ENCODE data around the gene TMC7.

Gene TMC7

GRCh38 chr16:18983565-18984434 is at the start of gene TMC7:
Gene TMC7, plus strand, starts transcription at chr16:18983934. Its CDS starts 130 bp downstream, at chr16:18984064.
- Histone ChIP-seq H3K4me2 (ENCODE audit: low read depth, low read length) (peak within 1 kb of the TSS; percentile 52; the same call in 1 of the 2 replicates), H3K4me1 (ENCODE audit: low read length) (no peaks in the 10 kb centered on the region), H3K9me3 (replicated peaks; ENCODE audit: insufficient read depth, low read length) (no peaks in the 10 kb centered on the region), H3K9ac (ENCODE audit: low read length) (no peak within 1 kb of the TSS), H3F3A (ENCODE audit: insufficient read depth, low read length) (no peaks in the 10 kb centered on the region), H3K36me3 (replicated peaks; ENCODE audit: insufficient read depth, low read length) (no peaks in the 10 kb centered on the region), H3K27ac (ENCODE audit: low read length) (no peak within 1 kb of the TSS), H2AFZ (ENCODE audit: low read length) (no peak within 1 kb of the TSS; the same call in 1 of the 2 replicates), H3K4me3 (ENCODE audit: low read length) (no peak within 1 kb of the TSS), H4K20me1 (ENCODE audit: insufficient read depth, low read length) (no peaks in the 10 kb centered on the region), H3K9me2 (replicated peaks; ENCODE audit: insufficient read depth, low read length) (no peaks in the 10 kb centered on the region), H3K79me2 (ENCODE audit: low read length) (no peaks in the 10 kb centered on the region), H3K27me3 (replicated peaks; ENCODE audit: insufficient read depth, low read length) (no peaks in the 10 kb centered on the region)
- TF ChIP-seq EZH2 (optimal IDR thresholded peaks at IDR 0.05; ENCODE audit: low read depth, low read length) = no peak
- TF ChIP-seq, protein P1, sequence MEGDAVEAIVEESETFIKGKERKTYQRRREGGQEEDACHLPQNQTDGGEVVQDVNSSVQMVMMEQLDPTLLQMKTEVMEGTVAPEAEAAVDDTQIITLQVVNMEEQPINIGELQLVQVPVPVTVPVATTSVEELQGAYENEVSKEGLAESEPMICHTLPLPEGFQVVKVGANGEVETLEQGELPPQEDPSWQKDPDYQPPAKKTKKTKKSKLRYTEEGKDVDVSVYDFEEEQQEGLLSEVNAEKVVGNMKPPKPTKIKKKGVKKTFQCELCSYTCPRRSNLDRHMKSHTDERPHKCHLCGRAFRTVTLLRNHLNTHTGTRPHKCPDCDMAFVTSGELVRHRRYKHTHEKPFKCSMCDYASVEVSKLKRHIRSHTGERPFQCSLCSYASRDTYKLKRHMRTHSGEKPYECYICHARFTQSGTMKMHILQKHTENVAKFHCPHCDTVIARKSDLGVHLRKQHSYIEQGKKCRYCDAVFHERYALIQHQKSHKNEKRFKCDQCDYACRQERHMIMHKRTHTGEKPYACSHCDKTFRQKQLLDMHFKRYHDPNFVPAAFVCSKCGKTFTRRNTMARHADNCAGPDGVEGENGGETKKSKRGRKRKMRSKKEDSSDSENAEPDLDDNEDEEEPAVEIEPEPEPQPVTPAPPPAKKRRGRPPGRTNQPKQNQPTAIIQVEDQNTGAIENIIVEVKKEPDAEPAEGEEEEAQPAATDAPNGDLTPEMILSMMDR (IDR thresholded peaks at IDR 0.05; ENCODE audit: low read length) = peak; percentile 27; the same call in 1 of the 2 replicates
- no peak for TF ChIP-seq EZH2phosphoT487 (IDR thresholded peaks at IDR 0.05; ENCODE audit: low read length)
- DNase-seq = peak; percentile 9

DNA sequence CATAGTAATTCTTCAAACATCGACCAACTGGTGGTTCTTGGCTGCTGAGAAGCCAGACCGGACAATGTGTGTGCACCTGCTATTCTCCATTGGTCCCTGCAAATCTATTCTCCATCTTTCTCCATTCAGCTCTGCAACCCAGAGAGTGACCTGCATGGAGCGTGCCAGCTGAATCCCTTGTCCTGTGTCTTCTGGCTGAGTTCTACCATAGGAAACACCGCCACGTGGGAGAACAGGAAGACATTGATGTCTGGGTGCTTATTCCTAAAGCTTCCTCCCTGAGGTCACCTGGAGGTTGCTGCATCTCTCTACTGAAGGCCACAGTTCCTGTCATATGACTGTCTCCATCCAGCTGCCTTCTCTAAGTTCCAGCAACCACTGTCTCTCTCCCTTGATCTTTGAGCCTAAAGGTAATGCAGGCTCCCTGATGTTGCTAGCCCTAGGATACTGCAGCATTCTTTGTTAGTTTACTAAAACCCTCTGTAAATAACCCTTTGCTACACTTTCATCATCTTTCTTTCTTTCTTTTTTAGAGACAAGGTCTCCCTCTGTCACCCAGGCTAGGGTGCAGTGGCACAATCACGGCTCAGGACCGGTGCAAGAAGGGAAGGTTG is 46.9 kb upstream of the TMC7 start:
- Histone ChIP-seq H4K20me1 (ENCODE audit: insufficient read depth, low read length) (no peaks in the 10 kb centered on the region), H3K36me3 (replicated peaks; ENCODE audit: insufficient read depth, low read length) (no peaks in the 10 kb centered on the region), H3F3A (ENCODE audit: insufficient read depth, low read length) (no peaks in the 10 kb centered on the region), H2AFZ (ENCODE audit: low read length) (no peak overlapping the region), H3K27me3 (replicated peaks; ENCODE audit: insufficient read depth, low read length) (no peaks in the 10 kb centered on the region), H3K27ac (ENCODE audit: low read length) (no peak overlapping the region), H3K9ac (ENCODE audit: low read length) (no peak overlapping the region), H3K4me1 (ENCODE audit: low read length) (no peaks in the 10 kb centered on the region), H3K4me2 (ENCODE audit: low read depth, low read length) (no peak overlapping the region), H3K9me2 (replicated peaks; ENCODE audit: insufficient read depth, low read length) (no peaks in the 10 kb centered on the region), H3K79me2 (ENCODE audit: low read length) (no peaks in the 10 kb centered on the region), H3K4me3 (ENCODE audit: low read length) (no peak overlapping the region), H3K9me3 (replicated peaks; ENCODE audit: insufficient read depth, low read length) (no peaks in the 10 kb centered on the region)
- TF ChIP-seq EZH2 (optimal IDR thresholded peaks at IDR 0.05; ENCODE audit: low read depth, low read length) (no peak), EZH2phosphoT487 (IDR thresholded peaks at IDR 0.05; ENCODE audit: low read length) (no peak)
- TF ChIP-seq, protein P1 (IDR thresholded peaks at IDR 0.05; ENCODE audit: low read length) = no peak
- no peak for DNase-seq

GRCh38 chr16:18937390-18937789 is 46.3 kb upstream of the TMC7 start:
- Histone ChIP-seq H3K4me2 (ENCODE audit: low read depth, low read length) (no peak overlapping the region), H2AFZ (ENCODE audit: low read length) (no peak overlapping the region), H3K9me2 (replicated peaks; ENCODE audit: insufficient read depth, low read length) (no peaks in the 10 kb centered on the region), H3K9me3 (replicated peaks; ENCODE audit: insufficient read depth, low read length) (no peaks in the 10 kb centered on the region), H4K20me1 (ENCODE audit: insufficient read depth, low read length) (no peaks in the 10 kb centered on the region), H3K4me1 (ENCODE audit: low read length) (no peaks in the 10 kb centered on the region), H3K27me3 (replicated peaks; ENCODE audit: insufficient read depth, low read length) (no peaks in the 10 kb centered on the region), H3K9ac (ENCODE audit: low read length) (no peak overlapping the region), H3K36me3 (replicated peaks; ENCODE audit: insufficient read depth, low read length) (no peaks in the 10 kb centered on the region), H3K27ac (ENCODE audit: low read length) (no peak overlapping the region), H3K79me2 (ENCODE audit: low read length) (no peaks in the 10 kb centered on the region), H3F3A (ENCODE audit: insufficient read depth, low read length) (no peaks in the 10 kb centered on the region), H3K4me3 (ENCODE audit: low read length) (no peak overlapping the region)
- DNase-seq = no peak
- TF ChIP-seq EZH2 (optimal IDR thresholded peaks at IDR 0.05; ENCODE audit: low read depth, low read length) (no peak), EZH2phosphoT487 (IDR thresholded peaks at IDR 0.05; ENCODE audit: low read length) (no peak)
